Measurements from ENCODE around the gene RUVBL1.

RUVBL1 gene

DNA sequence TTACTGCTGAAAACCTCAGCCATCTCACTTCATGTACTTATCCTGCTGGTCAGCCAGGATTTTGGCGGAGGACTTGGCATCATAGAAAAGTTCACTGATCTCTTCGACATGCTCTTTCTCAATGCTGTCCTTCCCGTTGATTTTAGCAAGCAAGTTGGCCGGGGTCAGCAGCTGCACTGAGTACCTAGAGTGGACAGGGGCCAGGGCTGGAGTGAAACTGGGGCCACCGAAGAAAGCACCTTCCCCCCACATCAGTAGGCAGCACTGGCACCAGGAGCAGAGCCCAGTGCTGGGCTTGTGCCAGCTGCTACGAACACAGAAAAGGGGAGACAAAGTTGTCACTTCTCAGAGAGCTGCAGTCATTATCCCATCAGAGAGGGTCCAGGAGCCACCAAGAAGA is 42.4 kb downstream of the RUVBL1 start:
- no peak for DNase-seq

DNA sequence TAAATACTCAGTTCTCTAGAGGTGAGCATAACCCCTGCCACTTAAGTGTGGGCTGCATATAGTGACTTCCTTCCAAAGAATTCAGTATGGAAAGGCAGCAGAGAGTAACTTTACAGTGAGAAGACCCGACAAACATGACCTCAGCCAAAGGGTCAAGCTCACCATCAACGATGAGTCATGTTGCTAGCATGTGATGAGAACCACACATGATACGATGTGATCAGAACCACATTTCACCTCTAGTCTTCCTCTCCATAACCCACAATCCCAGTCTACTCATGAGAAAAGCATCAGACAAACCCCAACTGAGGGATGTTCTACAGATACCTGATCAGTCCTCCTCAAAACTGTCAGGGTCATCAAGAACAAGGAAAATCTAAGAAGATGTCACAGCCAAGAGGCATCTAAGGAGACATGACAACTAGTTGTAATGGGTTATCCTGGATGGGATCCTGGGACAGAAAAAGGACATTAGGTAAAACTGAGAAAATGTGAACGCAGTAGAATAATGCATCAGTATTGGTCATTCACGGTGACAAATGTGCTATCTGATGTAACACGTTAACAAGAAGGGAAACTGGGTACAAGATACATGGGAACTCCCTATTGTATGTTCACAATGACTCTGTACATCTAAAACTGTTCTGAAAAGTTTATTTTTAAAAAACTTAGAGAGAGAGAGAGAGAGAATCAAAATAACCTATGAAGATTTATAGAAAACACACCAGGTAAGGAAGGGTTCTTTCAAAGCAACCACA is 43.1 kb downstream of the RUVBL1 start:
- DNase-seq: no peak

DNA sequence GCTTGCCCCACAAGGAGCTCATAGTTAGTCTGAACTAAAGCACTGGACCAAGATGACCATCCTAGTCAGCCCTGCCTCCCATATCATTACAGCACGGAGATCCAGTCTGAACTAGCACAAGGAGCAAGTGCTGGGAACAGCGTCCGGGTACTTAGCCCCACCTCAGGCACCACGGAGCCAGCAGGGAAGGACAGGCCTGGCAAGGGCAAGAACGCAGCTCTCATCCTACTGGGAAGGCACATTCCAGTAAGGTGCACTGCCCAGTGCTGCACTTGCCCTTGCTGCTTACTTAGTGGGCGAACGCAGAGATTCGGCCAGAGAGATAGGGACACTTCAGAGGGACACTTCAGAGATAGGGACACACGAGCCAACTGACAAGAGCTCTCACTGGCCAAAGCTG is 43.8 kb downstream of the RUVBL1 start:
- no peak for DNase-seq

DNA sequence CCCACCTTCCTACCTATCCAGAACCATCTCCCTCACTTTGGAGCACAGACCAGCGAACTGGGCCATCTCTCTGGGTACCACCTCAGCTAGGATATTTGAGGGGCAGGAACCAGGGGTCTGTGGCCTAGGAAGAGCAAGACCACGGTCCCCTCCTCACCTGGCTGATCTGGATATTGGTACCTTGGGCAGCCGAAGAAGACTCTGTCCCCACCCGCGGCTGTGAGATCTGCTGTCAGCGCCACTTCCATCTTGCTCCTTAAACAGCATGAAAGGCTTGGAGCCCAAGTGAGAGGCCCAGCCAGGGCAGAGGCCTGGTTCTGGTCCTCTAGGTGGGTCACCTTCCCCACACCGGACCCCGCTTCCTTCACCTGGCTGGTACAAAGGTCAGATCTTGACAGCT is 44.7 kb downstream of the RUVBL1 start:
- DNase-seq: no peak

DNA sequence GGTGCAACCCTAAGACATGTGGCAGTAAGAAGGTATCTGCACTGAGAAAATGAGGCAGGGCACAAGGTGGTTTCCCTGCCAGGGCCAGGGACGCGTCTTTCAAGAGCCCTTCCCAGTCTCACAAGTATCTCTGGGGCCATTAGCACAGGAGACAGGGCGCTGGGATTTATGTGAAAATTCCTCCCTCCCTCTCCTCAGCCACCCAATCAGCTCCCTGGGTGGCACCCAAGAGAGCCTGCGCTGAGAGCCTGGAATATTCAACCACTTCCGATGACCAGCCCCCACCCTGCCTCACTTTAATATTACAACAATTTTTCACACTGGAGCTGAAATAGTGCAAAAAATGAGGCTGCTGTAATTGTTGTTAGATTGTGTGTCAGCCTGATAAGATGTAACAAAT is 45.3 kb downstream of the RUVBL1 start:
- no peak for DNase-seq

DNA sequence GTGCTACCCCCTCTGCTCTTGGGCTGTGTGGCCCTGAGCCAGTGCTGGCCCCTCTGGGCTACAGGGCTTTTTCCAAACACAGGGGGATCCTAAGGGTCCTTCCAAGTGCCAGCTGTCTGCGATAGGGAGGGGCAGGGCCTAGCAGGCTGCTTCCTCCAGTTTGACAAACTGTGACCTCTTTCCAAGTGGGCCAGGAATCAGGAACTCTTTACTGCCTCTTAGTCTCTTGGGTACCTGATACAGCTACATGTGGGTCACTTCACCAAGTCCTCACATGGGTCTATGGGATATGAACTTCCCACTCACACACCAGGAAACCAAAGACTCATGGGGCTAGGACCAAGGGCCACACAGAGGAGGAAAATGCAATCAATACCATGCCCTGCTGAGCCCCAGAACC is 45.9 kb downstream of the RUVBL1 start:
- DNase-seq: no peak

DNA sequence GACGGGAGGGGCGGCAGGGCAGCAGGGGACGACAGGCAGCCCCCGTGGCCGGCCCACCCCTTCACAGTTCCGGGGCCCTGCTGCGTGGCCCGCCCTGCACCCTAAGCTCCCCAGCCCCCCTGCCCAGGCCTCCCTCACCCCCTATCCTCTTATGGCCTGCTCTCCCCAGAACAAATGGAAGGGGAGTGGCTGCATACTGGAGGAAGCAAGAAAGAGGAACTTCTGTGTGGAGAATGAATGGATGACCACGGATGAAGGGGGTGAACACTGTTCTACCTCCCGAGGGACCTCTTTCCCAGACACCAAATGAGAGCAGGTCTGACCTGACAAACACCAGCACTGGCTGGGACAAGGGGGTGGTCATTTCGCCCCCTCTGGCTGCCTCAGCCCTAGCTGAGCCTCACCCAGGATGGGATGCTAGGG is 46.4 kb downstream of the RUVBL1 start:
- no peak for DNase-seq

DNA sequence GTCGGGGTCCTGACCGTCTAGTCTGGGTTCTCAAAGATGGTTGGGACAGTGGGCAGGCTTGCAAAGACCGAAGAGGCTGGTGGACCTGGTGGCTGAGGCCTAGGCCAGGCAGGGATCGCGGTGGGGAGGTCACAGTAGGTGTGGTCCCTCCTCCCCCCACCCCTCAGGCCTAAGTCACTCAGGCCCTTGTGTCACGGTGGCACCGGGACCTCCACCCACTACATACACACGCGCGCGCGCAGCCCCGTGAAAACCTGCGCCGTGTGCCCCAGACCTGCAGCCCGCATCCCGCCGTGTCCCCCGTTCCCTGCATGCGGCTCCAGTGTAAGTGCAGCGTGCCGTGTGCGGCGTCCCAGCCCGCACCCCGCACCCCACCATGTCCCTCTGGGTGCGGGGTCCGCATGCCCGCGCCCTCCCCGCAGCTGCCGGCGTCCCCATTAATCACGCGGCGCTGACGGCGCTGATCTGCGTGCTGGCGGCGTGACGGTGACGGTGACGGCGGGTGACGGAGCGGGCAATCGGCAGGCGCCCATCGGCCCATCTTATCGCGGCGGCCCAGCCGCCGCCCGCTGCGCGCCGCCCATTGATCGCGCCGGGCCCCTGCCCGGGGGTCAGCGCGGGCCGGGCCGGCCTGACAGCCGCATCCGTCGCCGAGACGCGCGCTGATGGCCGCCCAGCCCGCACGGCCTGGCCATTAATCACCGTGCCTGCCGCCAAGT is 47.0 kb downstream of the RUVBL1 start:
- no peak for DNase-seq

DNA sequence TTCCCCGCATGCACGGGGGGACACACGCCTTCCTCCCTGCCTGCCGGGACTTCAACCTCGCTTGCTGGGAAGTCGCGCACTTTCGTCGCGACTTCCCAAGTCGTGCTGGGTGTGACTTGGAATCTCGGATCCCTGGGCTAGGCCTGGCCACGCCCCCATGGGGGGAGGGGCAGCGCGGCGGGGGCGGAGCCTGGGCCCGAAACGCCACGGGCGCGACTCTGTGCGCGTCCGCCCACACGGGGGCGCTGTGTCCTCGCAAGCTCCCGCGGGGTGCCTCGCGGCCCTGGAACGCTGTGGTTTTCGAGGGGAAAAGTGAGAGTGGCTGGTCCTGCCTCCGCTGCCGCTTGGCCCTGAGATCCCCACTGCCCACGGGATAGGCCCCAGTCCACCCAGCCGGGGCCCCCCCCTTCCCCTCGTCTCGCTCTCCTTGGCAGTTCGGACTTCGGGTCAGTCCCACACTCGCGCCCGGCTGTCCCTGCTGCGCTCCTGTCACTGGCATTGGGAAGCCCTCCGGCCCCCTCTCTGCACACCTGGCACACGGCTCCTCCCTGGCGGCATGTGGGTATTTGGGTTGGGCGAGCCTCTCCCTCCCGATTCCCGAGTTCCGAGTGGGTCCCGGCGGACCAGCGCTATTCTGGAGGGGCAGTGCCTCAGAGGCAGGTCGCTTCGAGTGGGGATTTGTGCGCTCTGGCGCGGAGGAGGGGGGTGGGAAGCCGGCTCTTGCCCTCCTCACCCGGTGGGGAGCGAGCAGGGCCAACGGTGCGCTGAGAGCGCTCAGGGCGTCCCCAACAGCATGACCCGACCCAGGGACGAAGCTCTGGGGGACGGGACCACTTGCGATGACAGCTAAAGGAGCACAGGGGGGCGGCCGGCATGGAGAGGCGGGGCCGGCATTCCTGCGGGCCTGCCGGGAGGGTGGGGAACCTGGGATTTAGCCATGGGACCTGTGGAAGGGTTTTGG is 47.8 kb downstream of the RUVBL1 start:
- DNase-seq: no peak

DNA sequence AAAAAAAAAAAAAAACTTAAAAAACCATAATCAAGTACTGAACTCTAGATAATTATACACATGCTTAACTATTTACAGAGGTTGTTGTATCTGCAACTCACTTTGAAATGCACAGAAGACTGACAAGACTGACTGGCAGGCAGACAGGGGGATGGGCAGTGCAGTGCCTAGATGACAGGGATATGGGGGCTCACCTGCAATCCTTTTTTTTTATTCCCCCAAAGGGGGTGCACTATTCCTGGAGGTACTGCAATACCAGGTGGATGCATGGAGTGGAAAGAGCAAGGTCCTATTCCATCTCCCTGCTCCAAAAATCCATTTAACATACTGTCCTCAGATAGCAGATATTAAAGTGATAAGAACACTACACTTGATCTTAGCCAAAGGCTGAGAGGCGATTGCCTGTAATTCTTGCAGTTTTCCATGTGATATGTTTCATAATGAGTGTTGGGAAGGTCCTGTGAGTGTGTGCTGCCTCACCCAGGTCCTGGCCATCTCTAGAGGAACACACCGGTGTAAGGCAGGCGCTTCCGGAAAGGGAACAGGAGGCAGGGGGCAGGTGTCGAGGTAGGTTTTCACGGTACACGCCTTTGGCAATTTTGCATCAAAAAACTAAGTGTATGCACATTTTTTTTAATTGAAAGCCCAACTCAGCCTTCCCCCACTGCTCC is 48.6 kb downstream of the RUVBL1 start:
- DNase-seq: no peak

DNA sequence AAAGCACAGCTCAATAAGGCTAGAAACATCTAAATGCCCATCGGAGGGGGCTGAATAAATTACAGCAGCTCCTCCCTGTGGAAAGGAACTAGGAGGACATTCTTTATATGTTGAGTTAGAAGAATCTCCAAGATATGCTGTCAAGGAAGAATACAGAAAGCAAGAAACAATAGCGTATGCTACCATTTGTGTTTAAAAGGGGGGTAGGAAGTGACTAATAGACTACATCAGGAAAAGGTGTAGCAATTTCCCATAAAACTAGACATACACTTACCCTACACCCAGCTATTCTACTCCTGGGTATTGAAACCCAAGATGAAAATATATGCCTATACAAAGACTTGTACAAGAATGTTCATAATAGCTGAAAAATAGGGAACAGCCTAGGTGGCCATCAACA is 49.8 kb downstream of the RUVBL1 start:
- no peak for DNase-seq

DNA sequence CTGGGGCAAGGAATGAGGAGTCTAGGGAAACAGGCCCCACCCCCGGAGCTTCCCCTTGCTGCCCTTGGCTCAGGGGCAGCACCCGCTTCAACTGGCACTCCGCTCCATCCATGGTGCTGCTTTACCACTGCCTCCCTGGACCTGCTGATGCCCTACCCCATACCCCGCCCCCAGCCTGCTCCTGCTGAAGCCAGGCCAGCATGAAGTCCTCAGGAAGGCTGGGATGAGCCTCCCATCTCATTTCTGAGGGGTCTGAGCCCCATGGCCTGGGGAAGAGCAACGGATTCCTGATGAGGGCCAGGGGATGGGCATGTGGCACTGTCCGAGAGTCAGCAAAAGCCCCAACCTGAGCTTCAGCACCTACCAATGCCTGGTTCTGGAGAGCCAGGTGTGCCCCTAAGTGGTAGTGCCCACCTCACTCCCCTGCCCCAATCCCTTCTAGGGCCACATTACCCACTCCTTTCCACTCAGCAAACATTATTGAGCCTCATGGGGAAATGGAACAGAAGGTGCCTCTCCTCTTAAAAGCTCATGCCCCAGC is 50.4 kb downstream of the RUVBL1 start:
- no peak for DNase-seq

DNA sequence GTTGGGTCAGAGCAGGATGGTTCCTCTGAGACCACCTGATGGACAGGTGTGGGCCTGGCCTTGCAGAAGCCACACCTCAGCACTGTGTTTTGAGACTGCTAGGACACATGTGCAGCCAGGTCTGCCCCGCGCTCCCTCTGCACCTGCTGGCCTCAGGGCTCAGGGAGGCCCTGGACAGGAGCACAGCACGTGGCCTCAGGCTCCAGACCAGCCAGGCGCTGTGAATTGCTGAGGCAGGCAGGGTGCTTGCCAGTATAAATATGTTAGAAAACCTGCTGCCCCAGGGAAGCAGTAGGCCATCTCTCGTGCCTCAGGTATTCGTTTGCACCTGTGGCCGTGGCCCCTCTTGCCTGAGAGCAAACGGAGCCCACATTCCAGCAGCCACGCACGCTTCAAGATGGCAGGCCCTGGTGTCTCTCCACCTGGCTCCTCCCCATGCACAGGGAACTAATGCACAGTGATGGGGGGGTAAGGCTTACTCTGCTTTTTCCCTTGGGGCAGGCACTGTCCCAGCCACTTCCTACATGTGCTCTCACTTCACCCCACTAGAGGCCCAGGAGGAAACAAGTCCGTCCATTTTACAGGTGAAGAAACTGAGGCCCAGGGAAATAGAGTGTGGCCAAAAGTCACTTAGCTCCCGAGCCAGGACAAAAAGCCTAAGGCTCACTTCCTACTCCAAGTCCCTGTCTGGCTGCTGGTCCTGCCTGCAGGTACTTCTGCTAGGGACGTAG is 51.0 kb downstream of the RUVBL1 start:
- DNase-seq: no peak

DNA sequence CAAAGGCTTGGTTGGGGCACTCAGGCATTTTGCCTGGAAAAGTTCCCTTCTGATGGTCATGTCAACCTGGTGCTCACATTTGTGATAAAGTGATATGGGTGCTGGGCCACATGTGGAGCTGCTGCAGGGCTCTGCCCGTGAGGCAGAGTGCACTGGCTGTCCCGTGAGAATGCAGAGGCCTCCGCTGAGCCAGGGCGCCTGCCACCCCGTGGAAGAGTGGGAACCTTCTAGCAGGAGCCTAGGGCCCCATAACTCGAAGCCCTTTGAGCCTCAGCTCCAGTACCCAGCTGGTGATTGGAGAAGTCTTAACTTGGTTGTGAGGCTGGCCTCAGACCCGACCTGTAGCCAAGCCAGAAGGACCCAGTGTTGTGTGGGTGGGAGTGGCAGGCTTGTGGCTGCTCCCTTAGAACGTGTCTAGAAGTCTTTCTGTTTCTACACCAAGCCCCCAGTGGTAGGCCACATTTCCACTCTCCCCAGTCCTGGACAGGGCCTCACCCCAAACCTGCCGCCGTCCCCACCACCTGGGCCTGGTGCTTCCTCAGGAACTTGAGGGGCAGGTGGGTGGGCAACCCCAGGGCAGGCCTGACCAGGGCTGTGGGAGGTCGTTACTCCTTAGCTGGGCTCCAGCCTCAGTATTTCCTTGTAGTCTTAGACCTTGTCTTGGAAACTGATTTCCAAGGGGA is 51.7 kb downstream of the RUVBL1 start:
- no peak for DNase-seq

DNA sequence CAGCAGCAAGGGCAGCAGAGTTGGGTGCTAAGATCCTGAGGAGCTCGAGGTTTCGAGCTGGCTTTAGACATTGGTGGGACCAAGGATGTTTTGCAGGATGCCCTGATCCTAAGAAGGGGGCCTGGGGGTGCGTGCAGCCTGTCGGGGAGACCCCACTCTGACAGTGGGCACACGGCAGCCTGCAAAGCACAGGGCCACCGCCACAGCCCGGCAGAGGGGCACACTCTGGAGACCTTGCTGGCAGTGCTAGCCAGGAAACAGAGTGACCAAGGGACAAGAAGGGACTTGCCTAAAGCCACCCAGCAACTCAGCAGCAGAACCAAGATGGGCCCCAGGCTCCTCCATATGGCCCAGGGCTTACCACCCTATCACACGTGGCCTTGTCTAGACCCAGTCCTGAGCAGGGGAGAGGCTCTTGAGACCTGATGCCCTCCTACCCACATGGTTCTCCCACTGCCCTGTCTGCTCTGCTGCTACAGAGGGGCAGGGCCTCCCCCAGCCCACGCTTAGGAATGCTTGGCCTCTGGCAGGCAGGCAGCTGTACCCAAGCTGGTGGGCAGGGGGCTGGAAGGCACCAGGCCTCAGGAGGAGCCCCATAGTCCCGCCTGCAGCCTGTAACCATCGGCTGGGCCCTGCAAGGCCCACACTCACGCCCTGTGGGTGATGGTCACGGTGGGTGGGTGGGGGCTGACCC is 52.6 kb downstream of the RUVBL1 start:
- no peak for DNase-seq

DNA sequence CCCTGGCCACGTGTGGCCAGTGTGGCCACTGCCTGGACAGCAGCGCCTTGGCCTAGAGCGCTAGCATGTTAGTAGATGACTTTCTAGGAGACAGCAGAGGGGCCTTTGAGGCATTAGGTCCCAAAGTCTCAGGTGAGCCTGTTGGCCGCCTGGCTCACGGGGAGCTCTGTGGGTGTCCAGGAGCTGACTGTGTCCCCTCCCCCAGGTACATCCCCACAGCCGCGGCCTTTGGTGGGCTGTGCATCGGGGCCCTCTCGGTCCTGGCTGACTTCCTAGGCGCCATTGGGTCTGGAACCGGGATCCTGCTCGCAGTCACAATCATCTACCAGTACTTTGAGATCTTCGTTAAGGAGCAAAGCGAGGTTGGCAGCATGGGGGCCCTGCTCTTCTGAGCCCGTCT is 54.3 kb downstream of the RUVBL1 start:
- no peak for DNase-seq

DNA sequence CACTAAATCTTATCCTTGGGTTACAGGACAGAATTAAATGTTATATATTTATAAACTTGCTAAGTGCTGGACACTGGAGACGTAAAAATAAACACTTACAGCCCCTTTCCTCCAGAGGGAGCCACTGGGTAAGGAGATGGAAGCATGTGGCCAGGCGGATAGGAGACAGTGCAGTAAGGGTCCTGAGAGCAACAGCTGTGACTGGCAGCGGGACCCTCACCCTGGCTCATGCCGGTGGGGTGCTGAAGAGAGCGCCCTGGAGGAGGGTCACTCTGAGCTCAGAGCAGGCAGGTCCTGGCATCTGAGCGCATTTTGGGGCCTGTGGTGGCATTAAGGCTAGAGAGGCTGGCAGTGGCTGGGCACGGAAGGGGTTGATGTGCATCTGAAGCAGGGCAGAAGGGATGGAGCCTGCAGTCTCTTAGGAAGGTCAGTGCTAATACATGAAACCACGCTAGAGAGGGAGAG is 55.4 kb downstream of the RUVBL1 start:
- no peak for DNase-seq

DNA sequence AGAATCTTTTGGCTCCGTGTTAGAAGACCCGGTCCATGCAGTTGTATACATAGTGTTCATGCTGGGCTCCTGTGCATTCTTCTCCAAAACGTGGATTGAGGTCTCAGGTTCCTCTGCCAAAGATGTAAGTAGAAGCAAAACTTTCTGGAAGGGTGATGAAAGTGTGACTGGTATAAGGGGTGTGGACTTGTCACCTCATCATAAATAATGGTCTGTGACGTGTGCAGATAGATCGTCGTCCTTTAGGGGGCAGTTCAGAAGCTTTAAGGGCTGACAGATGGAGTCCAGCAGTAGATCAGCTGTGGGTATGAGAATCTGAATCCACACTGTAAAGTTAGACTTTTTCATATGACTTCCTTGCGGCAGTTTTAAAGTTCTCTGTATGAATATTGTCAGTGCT is 56.1 kb downstream of the RUVBL1 start:
- DNase-seq: no peak

DNA sequence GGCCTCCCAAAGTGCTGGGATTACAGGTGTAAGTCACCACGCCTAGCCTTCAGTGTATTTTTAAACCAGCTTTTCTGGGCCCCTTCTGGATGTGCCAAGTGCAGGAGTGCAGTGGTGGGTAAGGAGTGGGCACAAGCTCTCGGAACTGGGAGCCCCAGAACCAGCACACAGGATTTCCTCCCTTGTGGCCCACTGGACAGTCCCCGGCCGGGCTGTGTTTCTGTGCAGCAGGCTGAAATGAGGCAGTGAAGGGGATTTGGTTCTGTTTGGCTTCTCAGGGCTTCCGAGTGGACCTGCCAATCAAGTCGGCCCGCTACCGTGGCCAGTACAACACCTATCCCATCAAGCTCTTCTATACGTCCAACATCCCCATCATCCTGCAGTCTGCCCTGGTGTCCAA is 56.9 kb downstream of the RUVBL1 start:
- no peak for DNase-seq

DNA sequence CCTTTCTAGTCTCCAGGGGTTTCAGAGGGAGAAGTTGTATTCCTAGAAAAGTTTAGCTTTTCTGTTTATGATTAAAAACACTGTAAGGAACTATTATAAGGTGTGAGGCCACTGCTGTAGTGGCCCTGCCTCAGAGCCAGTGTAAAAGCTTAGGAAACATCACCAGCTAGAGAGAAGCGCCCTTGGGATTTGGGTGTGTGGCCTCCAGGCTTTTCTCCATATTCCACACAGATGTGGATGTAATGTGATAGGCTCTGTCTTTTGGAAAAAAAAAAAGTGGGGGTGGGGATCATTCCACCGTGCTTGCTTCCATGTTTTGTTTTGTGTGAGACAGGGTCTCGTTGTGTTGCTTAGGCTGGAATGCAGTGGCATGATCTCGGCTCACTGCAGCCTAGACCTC is 57.5 kb downstream of the RUVBL1 start:
- no peak for DNase-seq

DNA sequence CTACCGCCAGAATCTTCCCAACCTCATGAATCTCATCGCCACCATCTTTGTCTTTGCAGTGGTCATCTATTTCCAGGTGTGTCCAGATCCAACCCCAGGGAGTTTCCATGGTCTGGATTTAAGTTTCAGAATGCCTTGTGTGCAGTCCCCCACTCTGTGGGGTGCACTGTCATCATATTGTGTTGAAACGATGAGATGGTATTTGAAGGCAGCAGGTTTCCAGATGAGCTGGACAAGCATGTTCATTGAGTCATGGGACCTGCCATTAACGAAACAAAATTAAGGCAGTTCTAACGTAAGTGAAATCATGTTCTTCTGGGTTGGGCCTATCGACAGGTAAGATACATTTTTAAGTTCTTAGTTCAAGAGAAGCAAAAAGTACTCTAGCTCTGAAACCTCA is 58.6 kb downstream of the RUVBL1 start:
- no peak for DNase-seq

Measured in SIG-M5 (cell line).